WTC11 (cell line): ENCODE results near the gene IFITM2. TPM values are rescaled to one million over a fixed set of nuclear protein-coding genes. Genes with fewer than 3 reads are reported as not detected.
"Not testable (repeated sequence)": the region's sequence is repeated elsewhere in the genome, so short reads cannot be mapped to it uniquely, and the experiment has no call there.

Experiments used
- ATAC-seq: fragments of 200-7000 bp; cut with Tn5 transposase; 2 replicates; pipeline ENCODE4 v1.10.0; 2021; ENCODE audit warnings: mild to moderate bottlenecking, moderate library complexity
- CTCF ChIA-PET: fragments of 300-600 bp; sonication (Branson Sonifier 250); formaldehyde crosslinking; loops from one replicate; lab custom pipeline; 2021; ENCODE audit warnings: antibody characterized with exemption; lab: Charles Lee
- POLR2A ChIA-PET: fragments of 350-600 bp; sonication (Branson Sonifier 250); formaldehyde crosslinking; loops from one replicate; lab custom pipeline; 2021; ENCODE audit warnings: antibody characterized with exemption; lab: Charles Lee
- DNase-seq: peaks from one replicate; pipeline ENCODE4 v3.0.0; 2021; ENCODE audit warnings: low spot score
- H3K27ac Mint-ChIP-seq: 2 replicates; pipeline ENCODE4 v1.8.0; 2021; ENCODE audit warnings: mixed read lengths
- H3K27me3 Mint-ChIP-seq: 2 replicates; pipeline ENCODE4 v1.8.0; 2021; ENCODE audit warnings: low read depth, mild to moderate bottlenecking, moderate library complexity, mixed read lengths
- H3K36me3 Mint-ChIP-seq: 2 replicates; pipeline ENCODE4 v1.8.0; 2021; ENCODE audit warnings: mixed read lengths
- H3K4me1 Mint-ChIP-seq: 2 replicates; pipeline ENCODE4 v1.8.0; 2022; ENCODE audit warnings: mixed read lengths
- H3K4me3 Mint-ChIP-seq: 2 replicates; pipeline ENCODE4 v1.8.0; 2021; ENCODE audit warnings: mild to moderate bottlenecking, moderate library complexity, mixed read lengths
- H3K9me3 Mint-ChIP-seq: 2 replicates; pipeline ENCODE4 v1.8.0; 2021; ENCODE audit warnings: mixed read lengths
- E2F4 ChIP-seq: sonication (generic); formaldehyde crosslinking; IDR thresholded peaks from 2 replicates; pipeline ENCODE4 v1.8.1; 2022; ENCODE audit warnings: low read depth, mild to moderate bottlenecking, moderate library complexity, missing genetic modification reagents, borderline replicate concordance
- FOXP4 ChIP-seq: sonication (generic); formaldehyde crosslinking; IDR thresholded peaks from 2 replicates; pipeline ENCODE4 v1.8.0; 2022; ENCODE audit warnings: mild to moderate bottlenecking, missing genetic modification reagents
- GTF2I ChIP-seq: fragments of 250-450 bp; sonication (Bioruptor Pico); conservative IDR thresholded peaks from 2 replicates; pipeline ENCODE4 v1.4.0; 2021; ENCODE audit warnings: mild to moderate bottlenecking
- RELA ChIP-seq: sonication (generic); formaldehyde crosslinking; IDR thresholded peaks from 2 replicates; pipeline ENCODE4 v1.8.1; 2022; ENCODE audit warnings: missing genetic modification reagents, mild to moderate bottlenecking, borderline replicate concordance
- SMAD4 ChIP-seq: sonication (generic); formaldehyde crosslinking; IDR thresholded peaks from 2 replicates; pipeline ENCODE4 v1.8.0; 2022; ENCODE audit warnings: mild to moderate bottlenecking, missing genetic modification reagents
- TEAD1 ChIP-seq: sonication (generic); formaldehyde crosslinking; IDR thresholded peaks from 2 replicates; pipeline ENCODE4 v1.8.0; 2022; ENCODE audit warnings: mild to moderate bottlenecking, missing genetic modification reagents
- ZNF416 ChIP-seq: fragments of 250-450 bp; sonication (Bioruptor Pico); IDR thresholded peaks from 2 replicates; pipeline ENCODE4 v1.9.0; 2021; ENCODE audit warnings: mild to moderate bottlenecking, inconsistent platforms
- ZNF425 ChIP-seq: fragments of 250-450 bp; sonication (Bioruptor Pico); conservative IDR thresholded peaks from 2 replicates; pipeline ENCODE4 v1.9.0; 2021; ENCODE audit warnings: mild to moderate bottlenecking
- ZSCAN18 ChIP-seq: fragments of 250-450 bp; sonication (Bioruptor Pico); IDR thresholded peaks from 2 replicates; pipeline ENCODE4 v2.1.2; 2022; ENCODE audit warnings: mild to moderate bottlenecking, moderate library complexity
- total RNA-seq: library from RNA; stranded (reverse); gene quantifications from 3 replicates; pipeline ENCODE4 v1.2.3, GENCODE V29; 2021

The IFITM2 gene
- total RNA-seq, 1 experiment from 2014 or later, result 436 TPM

- TF ChIP-seq ZSCAN18, result no peak
- no peak for TF ChIP-seq TEAD1
- no peak for TF ChIP-seq SMAD4 (CRISPR knock-in tag)
Measured at GRCh38 chr11:324156-324555, 16.5 kb downstream of the IFITM2 start (continued).

- H3K27me3 Mint-ChIP-seq, H3K36me3 Mint-ChIP-seq, H3K9me3 Mint-ChIP-seq, DNase-seq, ATAC-seq, H3K4me3 Mint-ChIP-seq: not testable (repeated sequence)
- CTCF ChIA-PET, result interaction anchor here (0.7 kb wide), 1 partner anchor 74 kb away, joined by 3 read pairs; no protein-coding TSS in a partner anchor
- H3K4me1 Mint-ChIP-seq, result peaks cover 37% of the 10 kb centered on the region
- peak overlapping the region; percentile 73; the same call in 1 of the 2 replicates for H3K27ac Mint-ChIP-seq
- POLR2A ChIA-PET, result interaction anchor here (0.8 kb wide), 1 partner anchor 9 kb away, joined by 3 read pairs; no protein-coding TSS in a partner anchor
Measured at GRCh38 chr11:324593-325517, 17.2 kb downstream of the IFITM2 start.

GRCh38 chr11:325796-326591 is 18.4 kb downstream of the IFITM2 start:
- CTCF ChIA-PET, result no interaction called here
- ATAC-seq, result no peak
- H3K27me3 Mint-ChIP-seq, result no peaks in the 10 kb centered on the region

More at GRCh38 chr11:325796-326591, 18.4 kb downstream of the IFITM2 start:
- POLR2A ChIA-PET, result interaction anchor here (0.6 kb wide), 1 partner anchor 47 kb away, joined by 3 read pairs; no protein-coding TSS in a partner anchor
- peaks cover 41% of the 10 kb centered on the region for H3K4me1 Mint-ChIP-seq
- no peak for TF ChIP-seq FOXP4 (CRISPR knock-in tag)
- no peak for TF ChIP-seq GTF2I
- no peak for TF ChIP-seq RELA
- no peak for TF ChIP-seq ZNF416 (CRISPR knock-in tag)
- no peak for TF ChIP-seq ZNF425 (CRISPR knock-in tag)
- TF ChIP-seq E2F4 (CRISPR knock-in tag), result no peak
- no peak for DNase-seq
- peaks cover 12% of the 10 kb centered on the region for H3K9me3 Mint-ChIP-seq
- peak overlapping the region; percentile 75; the same call in 1 of the 2 replicates for H3K27ac Mint-ChIP-seq
- peaks cover 6% of the 10 kb centered on the region for H3K36me3 Mint-ChIP-seq
- H3K4me3 Mint-ChIP-seq, result no peak overlapping the region
